H1 (cell line): ENCODE measurements around the gene FAM120C.

Experiments
- CEBPB ChIP-seq: IDR thresholded peaks from 2 replicates; pipeline ENCODE4 v1.6.1; 2012; ENCODE audit warnings: low read depth, low read length
- CHD2 ChIP-seq: IDR thresholded peaks from 2 replicates; pipeline ENCODE4 v1.6.1; 2012; ENCODE audit warnings: low read length, improper control_type of control experiment
- CTCF ChIP-seq, 3 experiments: IDR thresholded peaks; 1 replicate in 2 of 3; 2 replicates in 1 of 3; pipeline versions ENCODE4 v1.5.1 to v1.6.1; 2011; ENCODE audit warnings: low read length in 3 of 3, mild to moderate bottlenecking in 3 of 3, inconsistent platforms in 2 of 3, low read depth in 1 of 3, moderate library complexity in 1 of 3; ENCODE audit not compliant: insufficient read depth in 1 of 3; ENCODE audit errors: control extremely low read depth in 1 of 3
- JUN ChIP-seq: IDR thresholded peaks from 2 replicates; pipeline ENCODE4 v1.6.1; 2011; ENCODE audit warnings: low read depth, mild to moderate bottlenecking, improper control_type of control experiment, low read length
- KDM1A ChIP-seq: fragments of 200-600, 300-600 bp; sonication (generic); IDR thresholded peaks from 2 replicates; pipeline ENCODE4 v1.7.1; 2016; ENCODE audit warnings: mild to moderate bottlenecking, low read length, borderline replicate concordance
- NRF1 ChIP-seq: IDR thresholded peaks from 2 replicates; pipeline ENCODE4 v1.6.1; 2011; ENCODE audit warnings: mild to moderate bottlenecking, low read depth, low read length, improper control_type of control experiment
- PHF8 ChIP-seq: fragments of 200-600 bp; sonication (generic); conservative IDR thresholded peaks from 2 replicates; pipeline ENCODE4 v1.7.1; 2012; ENCODE audit warnings: low read depth, mild to moderate bottlenecking, inconsistent platforms, low read length, moderate library complexity
- RAD21 ChIP-seq, 2 experiments: IDR thresholded peaks in 1 of 2; conservative IDR thresholded peaks in 1 of 2; 2 replicates each; pipeline ENCODE4 v1.6.1; 2011; ENCODE audit warnings: low read depth in 2 of 2, low read length in 2 of 2, improper control_type of control experiment in 1 of 2, inconsistent platforms in 1 of 2, mild to moderate bottlenecking in 1 of 2, moderate library complexity in 1 of 2
- SIX5 ChIP-seq: IDR thresholded peaks from 2 replicates; pipeline ENCODE4 v1.6.1; 2011; ENCODE audit warnings: mild to moderate bottlenecking, low read depth, low read length
- SRF ChIP-seq: IDR thresholded peaks from 2 replicates; pipeline ENCODE4 v1.6.1; 2011; ENCODE audit warnings: mild to moderate bottlenecking, low read depth, low read length, moderate library complexity
- SUZ12 ChIP-seq: fragments of 200-600 bp; sonication (generic); IDR thresholded peaks from 2 replicates; pipeline ENCODE4 v1.6.1; 2012; ENCODE audit warnings: mild to moderate bottlenecking, inconsistent platforms, low read length, moderate library complexity, mixed read lengths
- TF ChIP-seq, protein P1 (sequence below): IDR thresholded peaks from 2 replicates; pipeline ENCODE4 v1.6.1; 2012; ENCODE audit warnings: inconsistent platforms
- TF ChIP-seq, protein P2 (sequence below): IDR thresholded peaks from 2 replicates; pipeline ENCODE4 v1.6.1; 2011; ENCODE audit warnings: low read length, improper control_type of control experiment

DNA sequence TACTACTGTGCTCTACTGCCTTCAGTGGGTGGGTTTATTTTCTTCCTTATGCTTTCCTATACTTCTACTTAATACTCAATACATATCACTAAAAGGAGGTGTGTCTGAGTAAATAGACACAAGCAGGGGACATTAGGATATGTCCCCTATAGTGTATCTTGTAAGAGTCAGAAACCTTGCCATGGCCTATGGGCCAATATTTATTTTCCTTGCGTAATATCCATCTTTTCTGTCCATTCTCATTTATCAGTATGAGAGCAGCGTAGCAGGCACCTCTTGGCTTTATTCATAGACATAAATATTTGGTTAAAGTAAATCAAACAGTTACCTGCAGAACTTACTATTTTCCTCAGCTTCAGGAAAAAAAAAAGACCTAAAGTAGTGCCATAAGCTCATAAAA, 92.2 kb downstream of the FAM120C start:
- TF ChIP-seq JUN (no peak), KDM1A (no peak), SRF (no peak), CTCF (IDR thresholded peaks at IDR 0.05; ENCODE audit: control extremely low read depth in 1 of 3, insufficient read depth in 1 of 3, low read depth in 1 of 3, low read length in 3 of 3) (no peak), CHD2 (no peak), SUZ12 (no peak), RAD21 (IDR thresholded peaks at IDR 0.05 in 1 of 2, conservative IDR thresholded peaks at IDR 0.05 in 1 of 2; ENCODE audit: low read depth in 2 of 2, low read length in 2 of 2) (no peak), SIX5 (no peak), PHF8 (no peak), CEBPB (no peak), NRF1 (no peak)
- TF ChIP-seq, protein P1, sequence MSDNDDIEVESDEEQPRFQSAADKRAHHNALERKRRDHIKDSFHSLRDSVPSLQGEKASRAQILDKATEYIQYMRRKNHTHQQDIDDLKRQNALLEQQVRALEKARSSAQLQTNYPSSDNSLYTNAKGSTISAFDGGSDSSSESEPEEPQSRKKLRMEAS: no peak
- TF ChIP-seq, protein P2, sequence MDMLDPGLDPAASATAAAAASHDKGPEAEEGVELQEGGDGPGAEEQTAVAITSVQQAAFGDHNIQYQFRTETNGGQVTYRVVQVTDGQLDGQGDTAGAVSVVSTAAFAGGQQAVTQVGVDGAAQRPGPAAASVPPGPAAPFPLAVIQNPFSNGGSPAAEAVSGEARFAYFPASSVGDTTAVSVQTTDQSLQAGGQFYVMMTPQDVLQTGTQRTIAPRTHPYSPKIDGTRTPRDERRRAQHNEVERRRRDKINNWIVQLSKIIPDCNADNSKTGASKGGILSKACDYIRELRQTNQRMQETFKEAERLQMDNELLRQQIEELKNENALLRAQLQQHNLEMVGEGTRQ: no peak
